Right ventricle myocardium superior (tissue), 1 donor: ENCODE results near the gene SAMD4A. TPM values are rescaled to one million over a fixed set of nuclear protein-coding genes. Genes with fewer than 3 reads are reported as not detected.

ENCODE experiments used
- ATAC-seq: fragments of 200-7000 bp; cut with Tn5 transposase; one replicate; pipeline ENCODE4 v1.9.1; 2020; ENCODE audit warnings: mild to moderate bottlenecking; ENCODE audit not compliant: poor library complexity
- DNase-seq: peaks from one replicate; pipeline ENCODE4 v3.0.0-alpha.2; 2020
- intact Hi-C: fragments of 100-400 bp; cut with DNase I; formaldehyde crosslinking; loops from one replicate; pipeline ENCODE4 v1.11.2; 2022
- total RNA-seq: library from RNA; stranded (reverse); fragmentation: NEBNext Ultra II Directional; extraction: Animal tissue kit (Norgen Biotek cat#: 25700); gene quantifications from one replicate; pipeline ENCODE4 v1.2.1, GENCODE V29; 2021
- donor health status: DM: no; HTN: yes; CAD: no; lungs with severe emphysema.

The SAMD4A gene
- total RNA-seq, 1 donor from 2014 or later = 149 TPM

DNA sequence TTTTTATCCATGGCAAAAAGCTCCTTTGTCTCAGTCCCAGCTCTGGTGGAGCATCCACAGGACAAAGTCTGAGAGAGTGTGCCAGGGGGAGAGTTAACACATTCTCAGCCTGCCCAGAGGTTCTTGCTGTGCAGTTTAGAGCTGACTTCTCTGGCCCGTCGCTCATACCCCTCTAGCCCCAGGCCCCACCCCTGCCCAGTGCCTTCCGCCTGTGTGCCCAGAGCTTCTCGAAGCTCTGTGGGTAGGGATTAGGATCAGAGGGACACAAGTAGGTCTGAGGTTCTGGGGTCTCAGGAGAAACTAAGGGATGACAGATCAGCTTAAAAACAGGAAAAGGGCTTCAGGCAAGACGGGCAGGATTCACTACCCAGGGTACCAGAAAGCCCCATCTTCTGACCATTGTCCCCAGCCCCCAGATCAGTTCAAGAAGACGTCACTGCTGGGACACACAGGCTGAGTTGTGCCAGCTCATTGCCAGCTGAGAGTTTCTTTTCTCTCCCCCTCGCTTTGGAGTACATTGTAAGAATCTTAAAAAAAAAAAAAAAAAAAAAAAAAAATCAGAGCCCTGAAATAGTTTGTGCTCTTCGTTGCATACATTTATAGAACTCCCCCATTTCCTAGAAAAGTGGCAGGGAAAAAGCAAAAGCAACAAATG is 208.7 kb downstream of the SAMD4A start:
- ATAC-seq (no peak), DNase-seq (no peak)
- intact Hi-C loops = no loop called here

- intact Hi-C loops = no loop called here
- peak; percentile 58 for ATAC-seq
- peak; percentile 80 for DNase-seq
These were observed 209.6 kb downstream of the SAMD4A start for GRCh38 chr14:54776361-54777001.

- ATAC-seq = no peak
- no peak for DNase-seq
- intact Hi-C loops = no loop called here
These were observed 210.5 kb downstream of the SAMD4A start for GRCh38 chr14:54777395-54777794.

GRCh38 chr14:54778618-54779345 is 211.9 kb downstream of the SAMD4A start:
- peak; percentile 50 for ATAC-seq
- DNase-seq = peak; percentile 72
- intact Hi-C loops = no loop called here

DNA sequence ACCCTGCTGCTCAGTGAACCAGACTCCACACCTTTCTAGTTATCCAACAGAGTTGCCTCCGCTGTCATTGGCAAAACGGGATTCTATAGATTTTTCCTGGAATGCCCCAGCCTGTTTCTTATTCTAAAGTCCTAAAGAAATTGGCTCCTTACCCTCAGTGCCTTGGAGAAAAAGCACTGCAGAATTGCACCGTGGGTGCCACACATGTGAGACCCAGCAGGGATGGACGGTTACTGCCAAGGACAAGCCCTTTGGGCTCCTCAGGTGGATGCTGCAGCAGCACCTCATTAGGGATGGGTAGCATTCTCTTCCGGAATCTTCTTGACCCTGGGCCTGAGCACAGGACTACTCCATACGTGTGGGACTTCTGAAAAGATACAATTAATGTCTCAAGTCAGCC is 214.2 kb downstream of the SAMD4A start:
- DNase-seq = no peak
- intact Hi-C loops = no loop called here
- no peak for ATAC-seq

DNA sequence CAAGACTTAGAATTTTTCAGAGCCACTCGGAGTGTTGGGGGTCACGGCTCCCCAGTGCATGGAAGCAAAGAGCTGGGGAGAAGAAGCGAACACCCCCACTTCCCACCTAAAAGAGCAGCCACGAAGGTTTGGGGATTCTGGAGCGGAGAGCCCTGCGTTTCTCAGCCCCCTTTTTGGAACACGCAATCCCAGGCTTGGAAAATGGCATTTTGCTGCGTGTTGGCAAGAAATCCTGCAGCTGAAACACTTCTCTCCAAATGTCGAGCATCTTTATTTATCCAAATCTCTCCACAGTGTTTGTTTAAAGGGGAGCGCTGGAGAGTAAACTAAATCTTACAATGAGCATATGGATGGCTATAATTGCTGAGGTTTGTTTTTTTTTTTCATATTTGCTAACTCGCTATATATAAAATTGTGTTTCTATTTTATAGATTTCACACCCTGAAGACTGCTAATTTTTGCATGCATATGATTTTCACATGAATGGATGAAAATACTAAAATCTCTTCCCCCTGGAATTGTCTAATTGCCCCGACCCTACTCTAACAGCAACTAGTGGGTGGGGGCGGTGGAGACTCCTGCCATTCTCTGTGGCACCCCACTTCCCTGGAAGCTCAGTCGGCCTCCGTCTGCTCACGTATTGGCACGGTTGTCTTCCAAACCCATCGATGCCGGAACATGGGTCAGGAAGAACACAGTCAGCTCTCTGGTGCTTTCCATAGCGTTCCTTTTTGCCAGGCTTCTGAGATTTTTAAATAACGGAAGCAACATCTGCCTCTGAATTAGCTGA is 215.2 kb downstream of the SAMD4A start:
- intact Hi-C loops = no loop called here
- ATAC-seq = no peak
- DNase-seq = no peak

DNA sequence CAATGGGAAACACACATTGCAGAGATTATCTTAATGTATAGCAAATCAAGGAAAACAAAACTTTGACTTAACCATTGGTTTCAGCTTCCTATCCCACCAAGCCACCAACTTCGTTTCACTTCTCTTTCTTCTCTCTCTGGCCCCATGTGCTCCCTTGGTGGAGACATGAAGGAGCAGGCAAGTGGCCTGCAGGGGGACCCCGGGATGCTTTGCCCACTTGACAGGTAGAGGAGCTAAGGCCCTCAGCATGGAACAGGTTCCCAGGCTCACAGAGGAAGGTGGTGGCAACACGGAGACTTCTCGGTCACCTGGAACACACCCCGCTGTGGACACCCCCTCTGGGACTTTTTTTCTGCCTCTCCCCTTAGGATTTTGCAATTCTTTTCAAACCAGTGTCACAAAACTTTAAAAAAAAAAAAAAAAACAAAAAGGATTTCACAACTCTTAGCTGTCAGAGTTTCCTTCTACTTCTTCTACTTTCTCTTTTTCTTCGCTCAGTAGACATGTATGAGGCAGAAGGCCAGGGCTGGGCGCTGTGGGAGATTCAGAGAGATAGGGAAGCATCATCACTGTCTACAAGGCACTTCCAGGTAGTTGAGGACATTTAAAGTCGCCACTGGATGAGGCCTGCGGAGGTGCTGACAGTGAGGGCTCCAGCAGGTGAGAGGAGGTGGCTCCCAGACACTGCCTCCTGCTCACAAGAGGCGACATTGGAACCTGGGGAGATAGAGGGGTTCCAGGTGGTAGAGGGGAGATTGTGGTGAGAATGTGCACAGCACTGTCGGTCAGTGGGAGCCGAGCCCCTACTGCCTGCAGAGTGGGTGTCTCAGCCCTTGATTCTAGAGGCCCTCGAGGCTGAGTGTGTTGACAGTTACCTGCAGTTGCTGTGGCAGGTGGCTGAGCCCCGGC is 216.1 kb downstream of the SAMD4A start:
- no peak for ATAC-seq
- intact Hi-C loops = no loop called here
- peak; percentile 65 for DNase-seq

DNA sequence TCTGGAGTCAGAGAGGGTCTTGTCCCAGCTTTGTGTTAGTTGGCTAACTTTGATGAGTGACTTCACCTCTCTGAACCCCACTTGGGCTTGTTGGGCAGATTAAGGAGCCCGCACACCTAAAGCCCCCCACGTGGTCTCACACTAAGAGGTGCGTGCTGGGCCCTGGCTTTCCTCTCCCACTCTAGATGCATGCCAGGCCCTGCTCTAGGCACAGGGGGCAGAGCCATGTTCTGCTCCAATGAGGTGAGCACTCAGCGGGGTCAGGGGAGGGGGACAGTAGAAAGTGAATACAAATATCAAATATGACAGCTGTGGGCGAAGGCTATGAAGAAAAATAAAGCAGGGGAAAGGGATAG is 216.7 kb downstream of the SAMD4A start:
- intact Hi-C loops = no loop called here
- no peak for DNase-seq

GRCh38 chr14:54784060-54784459 is 217.1 kb downstream of the SAMD4A start:
- intact Hi-C loops = no loop called here
- ATAC-seq = peak; percentile 79
- peak; percentile 72 for DNase-seq

More for the DNA sequence above, 216.7 kb downstream of the SAMD4A start:
- ATAC-seq = no peak

- ATAC-seq (peak; percentile 87), DNase-seq (peak; percentile 79)
- intact Hi-C loops = no loop called here
These were observed 217.7 kb downstream of the SAMD4A start for GRCh38 chr14:54784657-54785056.

DNA sequence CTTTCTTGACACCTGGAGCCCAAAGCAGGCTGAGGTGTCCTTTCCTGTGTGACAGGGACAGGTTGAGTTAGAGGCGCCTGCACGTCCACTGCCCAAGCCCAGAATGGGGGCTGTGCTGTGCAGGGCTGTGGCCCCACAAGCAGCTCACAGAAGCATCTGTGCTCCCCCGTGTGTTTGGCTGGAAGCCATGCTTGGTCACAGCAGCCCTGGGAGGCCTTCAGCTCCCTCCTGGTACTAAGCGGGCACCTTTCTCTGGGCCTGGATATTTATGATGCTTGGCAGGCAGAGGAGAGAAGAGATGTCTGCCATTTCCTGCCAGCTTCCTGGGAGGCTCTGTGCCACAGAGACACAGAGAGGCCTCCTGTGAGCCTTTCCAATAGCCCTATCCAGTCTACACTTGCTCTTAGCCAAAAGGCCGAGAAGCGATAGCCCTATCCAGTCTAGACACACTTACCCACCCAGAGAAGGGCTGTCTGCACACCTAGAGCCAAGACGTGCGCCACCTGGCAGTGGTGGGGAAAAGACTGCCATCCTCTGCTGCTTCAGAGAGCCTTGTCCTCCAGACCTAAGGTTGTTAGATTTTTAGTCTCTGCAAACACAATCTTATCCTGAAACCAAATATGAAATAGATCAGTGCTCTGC is 218.3 kb downstream of the SAMD4A start:
- ATAC-seq (peak; percentile 32), DNase-seq (no peak)
- intact Hi-C loops = no loop called here

DNA sequence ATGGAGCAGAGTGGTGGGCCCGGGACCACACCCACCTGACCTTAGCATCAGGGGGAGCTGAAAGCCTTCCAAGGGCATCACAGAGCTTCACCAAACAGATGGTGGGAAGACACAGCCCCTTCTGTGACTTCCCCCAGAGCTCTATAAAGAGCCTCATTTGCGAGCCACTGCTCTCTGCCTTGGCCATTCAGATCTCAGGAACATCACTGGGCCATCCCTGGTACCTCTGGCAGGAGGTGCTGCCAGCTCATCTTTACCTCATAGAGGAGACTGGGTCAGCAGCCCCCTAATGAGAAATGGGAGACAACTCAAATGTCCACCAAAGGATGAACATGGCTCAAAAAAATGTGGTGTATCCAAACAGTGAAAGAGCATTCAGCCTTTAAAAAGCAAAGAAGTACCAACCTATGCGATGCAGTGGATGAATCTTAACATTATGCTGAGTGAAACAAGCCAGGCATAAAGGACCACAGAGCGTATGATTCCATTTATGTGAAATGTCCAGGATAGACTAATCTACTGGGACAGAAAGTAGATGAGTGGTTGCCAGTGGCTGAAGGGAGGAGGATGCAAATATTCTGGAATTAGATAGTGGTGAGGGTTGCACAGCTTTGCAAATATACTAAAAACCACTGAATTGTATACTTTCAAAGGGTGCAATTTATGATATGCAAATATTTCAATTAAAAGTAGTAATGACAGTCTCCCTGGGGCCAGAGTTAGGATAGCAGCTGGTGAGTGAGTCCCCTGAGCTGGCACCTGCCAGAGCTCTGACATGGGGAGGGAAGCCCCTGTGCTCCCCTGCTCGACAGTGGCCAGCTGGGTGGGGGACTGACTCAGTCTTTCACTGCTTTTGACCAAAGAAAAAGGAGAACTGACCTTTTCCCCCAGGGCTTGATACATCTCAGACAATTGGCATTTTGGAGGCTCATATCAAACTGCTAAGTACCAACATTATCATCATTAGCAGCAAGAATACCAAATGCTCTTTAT is 219.1 kb downstream of the SAMD4A start:
- no peak for ATAC-seq

DNA sequence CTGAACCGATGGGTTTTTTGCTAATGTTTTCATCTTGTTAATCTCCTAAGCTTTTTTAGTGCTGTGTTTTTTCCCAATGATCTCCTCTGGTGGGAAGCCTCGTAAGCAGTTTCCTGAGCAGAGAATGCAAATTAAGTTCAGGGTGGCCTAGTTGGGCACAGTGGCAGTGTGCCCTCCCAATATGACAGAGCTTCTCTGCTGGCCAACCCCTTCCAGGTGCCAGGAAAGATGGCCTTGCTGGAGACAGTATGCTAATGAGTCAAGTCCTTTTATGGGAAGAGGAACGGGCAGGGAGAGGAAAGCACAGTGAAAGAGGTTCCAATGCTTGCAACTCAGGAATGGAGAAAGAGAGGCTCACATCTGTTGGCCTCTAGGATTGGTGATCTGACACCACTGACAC is 219.9 kb downstream of the SAMD4A start:
- ATAC-seq = peak; percentile 31
- intact Hi-C loops = no loop called here
- DNase-seq = peak; percentile 60

More for the DNA sequence above, 219.1 kb downstream of the SAMD4A start:
- intact Hi-C loops = no loop called here
- no peak for DNase-seq

GRCh38 chr14:54787261-54787660 is 220.3 kb downstream of the SAMD4A start:
- no peak for DNase-seq
- intact Hi-C loops = no loop called here

DNA sequence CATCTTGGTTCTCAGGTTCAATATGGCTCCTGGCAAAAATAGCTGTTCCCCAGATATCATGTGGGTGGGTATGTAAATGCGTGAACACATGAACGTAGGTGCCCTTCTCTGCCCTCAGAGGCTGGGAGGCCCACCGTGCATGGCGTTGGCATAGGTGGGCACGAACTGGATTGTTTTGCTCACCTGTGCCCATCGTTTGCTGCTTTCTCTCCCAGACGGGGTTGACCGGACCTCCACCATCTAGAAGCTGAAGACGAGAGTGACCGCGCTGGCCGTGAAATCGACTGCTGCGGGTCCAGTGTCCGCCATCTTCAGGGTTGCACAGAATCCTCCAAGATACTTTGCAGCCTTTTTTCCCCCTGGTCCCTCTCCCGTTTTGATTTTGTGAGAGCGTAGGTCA is 221.8 kb downstream of the SAMD4A start:
- DNase-seq (no peak), ATAC-seq (no peak)
- intact Hi-C loops = no loop called here

More at GRCh38 chr14:54787261-54787660, 220.3 kb downstream of the SAMD4A start:
- ATAC-seq = no peak

GRCh38 chr14:54789166-54789565 is 222.2 kb downstream of the SAMD4A start:
- DNase-seq (no peak), ATAC-seq (no peak)
- intact Hi-C loops = no loop called here
